ENCODE results near the gene MMP14.
"Not testable (repeated sequence)": the region's sequence is repeated elsewhere in the genome, so short reads cannot be mapped to it uniquely, and the experiment has no call there.

MMP14 gene

GRCh38 chr14:22842211-22843122 is 6.1 kb downstream of the MMP14 start:
- no peak for FAIRE-seq

DNA sequence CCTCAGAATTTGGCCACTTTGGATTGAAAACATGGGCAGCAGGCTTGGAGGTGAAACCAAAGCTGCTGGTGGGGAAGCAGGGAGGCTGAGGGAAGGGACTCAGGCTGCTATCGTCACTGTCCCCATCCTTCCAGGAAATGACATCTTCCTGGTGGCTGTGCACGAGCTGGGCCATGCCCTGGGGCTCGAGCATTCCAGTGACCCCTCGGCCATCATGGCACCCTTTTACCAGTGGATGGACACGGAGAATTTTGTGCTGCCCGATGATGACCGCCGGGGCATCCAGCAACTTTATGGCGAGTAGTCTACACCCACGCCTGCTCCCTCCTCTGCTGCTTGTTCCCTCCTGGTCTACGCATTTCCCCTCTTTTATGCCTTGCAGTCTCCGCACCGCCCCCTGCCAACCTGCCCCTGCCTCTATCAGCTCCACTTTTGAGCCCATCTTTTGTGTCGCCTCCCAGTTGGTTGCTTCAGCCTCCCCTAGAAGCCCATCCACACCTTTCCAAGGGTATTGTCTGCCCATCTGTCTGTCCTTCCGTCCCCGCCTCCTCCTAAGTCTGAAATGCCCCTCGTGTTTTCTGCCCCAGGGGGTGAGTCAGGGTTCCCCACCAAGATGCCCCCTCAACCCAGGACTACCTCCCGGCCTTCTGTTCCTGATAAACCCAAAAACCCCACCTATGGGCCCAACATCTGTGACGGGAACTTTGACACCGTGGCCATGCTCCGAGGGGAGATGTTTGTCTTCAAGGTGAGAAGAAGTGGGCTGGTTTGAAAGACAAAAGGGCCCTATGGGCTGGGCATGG is 6.9 kb downstream of the MMP14 start:
- FAIRE-seq = no peak

DNA sequence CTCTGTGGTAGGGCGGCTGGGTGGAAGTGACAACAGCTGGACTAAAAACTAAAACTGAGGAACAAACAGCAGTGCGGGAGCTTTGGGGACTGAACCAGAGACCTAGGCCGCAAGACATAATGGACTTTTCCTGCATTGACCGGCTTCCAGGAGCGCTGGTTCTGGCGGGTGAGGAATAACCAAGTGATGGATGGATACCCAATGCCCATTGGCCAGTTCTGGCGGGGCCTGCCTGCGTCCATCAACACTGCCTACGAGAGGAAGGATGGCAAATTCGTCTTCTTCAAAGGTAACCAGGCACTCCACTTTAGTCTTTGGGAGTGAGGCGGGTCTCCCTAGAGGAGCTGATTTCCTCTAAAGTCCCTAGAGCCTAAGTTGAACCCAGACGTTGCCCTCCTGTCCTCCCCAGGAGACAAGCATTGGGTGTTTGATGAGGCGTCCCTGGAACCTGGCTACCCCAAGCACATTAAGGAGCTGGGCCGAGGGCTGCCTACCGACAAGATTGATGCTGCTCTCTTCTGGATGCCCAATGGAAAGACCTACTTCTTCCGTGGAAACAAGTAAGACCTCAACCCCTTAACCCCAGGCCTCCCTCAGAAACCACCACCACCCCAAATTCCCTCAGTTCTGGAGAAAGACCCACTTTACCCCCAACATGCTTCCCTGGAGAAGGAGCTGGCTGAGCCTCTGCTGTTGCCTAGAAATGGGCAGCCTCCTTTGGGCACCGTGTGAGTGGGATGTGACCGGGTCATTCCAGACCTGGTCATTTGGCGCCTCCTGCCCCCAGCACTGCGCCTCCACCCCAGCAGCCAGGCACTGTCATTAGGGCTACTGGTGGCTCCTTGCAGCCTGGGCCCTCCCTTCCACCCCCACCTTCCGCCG is 8.1 kb downstream of the MMP14 start:
- no peak for FAIRE-seq

- no peak for FAIRE-seq
These were observed 8.7 kb downstream of the MMP14 start for GRCh38 chr14:22845103-22845394.

DNA sequence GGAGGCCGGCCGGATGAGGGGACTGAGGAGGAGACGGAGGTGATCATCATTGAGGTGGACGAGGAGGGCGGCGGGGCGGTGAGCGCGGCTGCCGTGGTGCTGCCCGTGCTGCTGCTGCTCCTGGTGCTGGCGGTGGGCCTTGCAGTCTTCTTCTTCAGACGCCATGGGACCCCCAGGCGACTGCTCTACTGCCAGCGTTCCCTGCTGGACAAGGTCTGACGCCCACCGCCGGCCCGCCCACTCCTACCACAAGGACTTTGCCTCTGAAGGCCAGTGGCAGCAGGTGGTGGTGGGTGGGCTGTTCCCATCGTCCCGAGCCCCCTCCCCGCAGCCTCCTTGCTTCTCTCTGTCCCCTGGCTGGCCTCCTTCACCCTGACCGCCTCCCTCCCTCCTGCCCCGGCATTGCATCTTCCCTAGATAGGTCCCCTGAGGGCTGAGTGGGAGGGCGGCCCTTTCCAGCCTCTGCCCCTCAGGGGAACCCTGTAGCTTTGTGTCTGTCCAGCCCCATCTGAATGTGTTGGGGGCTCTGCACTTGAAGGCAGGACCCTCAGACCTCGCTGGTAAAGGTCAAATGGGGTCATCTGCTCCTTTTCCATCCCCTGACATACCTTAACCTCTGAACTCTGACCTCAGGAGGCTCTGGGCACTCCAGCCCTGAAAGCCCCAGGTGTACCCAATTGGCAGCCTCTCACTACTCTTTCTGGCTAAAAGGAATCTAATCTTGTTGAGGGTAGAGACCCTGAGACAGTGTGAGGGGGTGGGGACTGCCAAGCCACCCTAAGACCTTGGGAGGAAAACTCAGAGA is 9.6 kb downstream of the MMP14 start:
- FAIRE-seq = no peak

- FAIRE-seq = no peak
These were observed 10.5 kb downstream of the MMP14 start for GRCh38 chr14:22846811-22847307.

DNA sequence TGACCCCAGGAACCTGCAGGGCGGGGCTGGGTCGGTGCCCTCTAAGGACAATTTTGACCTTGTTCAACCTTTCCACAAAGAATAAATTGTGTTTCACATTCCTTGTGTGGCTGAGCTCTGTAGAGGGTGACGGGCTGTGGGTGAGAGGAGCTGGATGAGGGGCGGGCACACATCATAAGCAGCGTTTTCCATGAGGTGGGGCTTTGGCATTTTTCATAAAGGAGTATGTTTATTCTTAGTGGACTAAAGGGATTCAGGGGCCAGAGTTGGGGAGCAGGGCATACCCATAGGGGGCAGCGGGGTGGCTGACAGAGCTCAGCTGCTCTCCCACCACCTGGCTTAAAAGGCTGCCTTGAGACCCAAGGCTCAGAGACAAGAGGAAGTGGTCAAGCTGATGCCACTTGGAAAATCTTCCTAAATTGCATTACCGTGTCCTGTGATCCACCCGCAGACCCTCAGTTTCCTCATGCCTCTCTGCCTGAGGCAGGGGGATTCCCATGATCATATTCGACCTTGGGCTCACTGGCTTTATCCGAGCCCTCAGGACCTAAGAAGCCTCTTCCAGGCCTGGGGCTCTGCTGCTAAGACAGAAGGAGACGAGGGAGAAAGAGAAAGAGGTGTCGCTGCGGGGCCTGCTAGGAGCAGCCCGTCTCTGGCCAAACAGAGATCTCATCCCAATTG is 11.4 kb downstream of the MMP14 start:
- FAIRE-seq = no peak

DNA sequence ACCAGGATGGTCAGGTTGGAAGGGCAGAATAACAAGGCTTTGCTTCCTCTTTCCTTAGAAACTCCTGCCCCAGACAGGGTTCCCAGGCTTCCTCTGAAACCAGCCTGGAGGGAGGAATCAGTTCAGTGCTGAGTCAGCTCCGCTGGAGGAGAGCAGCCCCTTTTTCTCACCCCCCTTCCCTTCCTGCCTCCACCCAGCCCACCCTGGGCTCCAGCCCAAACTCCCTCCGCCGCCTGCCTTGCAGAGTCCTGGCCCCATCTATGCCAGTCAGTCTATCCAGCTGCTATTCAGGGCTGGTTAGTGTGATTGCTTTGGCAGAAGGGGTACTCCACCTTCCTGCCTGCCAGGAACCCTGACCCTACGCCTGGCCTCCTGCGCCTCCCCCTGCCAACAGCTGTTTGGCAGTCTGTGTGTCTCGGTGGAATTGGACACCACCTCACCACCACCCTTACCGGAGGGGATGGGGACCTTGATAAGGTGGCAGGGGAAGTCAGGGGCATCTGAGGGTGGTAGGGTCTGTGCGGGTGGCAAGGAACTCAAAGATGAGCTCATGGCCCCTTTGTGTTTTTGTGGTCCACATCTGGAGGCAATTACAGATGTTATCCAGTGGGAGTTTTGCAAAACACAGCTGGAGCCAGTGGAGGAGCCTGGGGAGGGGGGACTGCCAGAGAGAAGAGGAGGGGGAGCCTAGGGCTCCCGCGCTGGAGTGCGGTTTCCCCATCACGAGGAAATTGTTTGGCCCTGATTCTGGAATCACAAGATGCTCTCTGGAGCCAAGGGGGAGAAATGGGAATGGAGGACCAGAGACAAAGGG is 12.2 kb downstream of the MMP14 start:
- no peak for FAIRE-seq

GRCh38 chr14:22849212-22849819 is 12.9 kb downstream of the MMP14 start:
- FAIRE-seq = no peak

DNA sequence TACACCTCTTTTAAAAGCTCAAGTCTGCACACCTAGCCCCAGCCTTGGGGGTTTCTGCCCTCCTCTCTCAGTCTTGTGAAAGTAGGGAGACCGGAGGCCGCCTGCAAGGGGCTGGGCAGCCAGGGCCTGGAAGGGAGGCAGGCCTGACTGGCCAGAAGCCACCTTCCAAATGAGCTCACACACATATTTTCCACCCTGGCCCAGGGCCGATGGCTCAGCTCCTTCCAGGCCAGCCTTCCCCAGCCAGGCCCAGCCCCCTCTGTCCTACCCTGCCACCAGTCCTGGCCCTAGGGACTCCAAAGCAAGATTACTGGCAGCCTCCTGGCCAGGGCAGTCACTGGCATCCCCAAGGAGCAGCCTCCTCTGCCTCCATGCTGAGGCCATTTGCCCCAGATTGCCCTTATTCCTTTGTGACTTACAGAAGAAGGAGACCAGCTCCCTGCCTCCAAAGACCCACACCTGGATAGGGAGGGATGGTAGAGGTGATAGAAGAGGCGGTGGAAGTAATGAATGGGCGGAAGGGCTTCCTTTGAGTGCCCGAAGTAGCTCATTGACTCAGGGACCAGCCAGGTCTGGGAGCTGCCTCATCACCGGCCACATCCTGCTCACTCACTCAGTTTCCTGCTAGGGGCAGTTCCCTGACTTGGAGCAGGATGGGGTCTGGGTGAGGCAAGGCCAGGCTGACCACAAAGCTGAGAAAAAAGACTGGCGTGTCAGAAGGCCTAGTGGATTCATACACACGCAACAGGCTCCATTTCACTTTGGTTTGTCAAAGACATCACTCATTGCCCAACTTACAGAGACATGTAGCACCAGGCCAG is 14.8 kb downstream of the MMP14 start:
- FAIRE-seq = no peak

GRCh38 chr14:22852178-22852577 is 15.8 kb downstream of the MMP14 start:
- not testable (repeated sequence) for FAIRE-seq

- no peak for FAIRE-seq
These were observed 16.2 kb downstream of the MMP14 start for GRCh38 chr14:22852599-22852939.

GRCh38 chr14:22852940-22853767 is 16.8 kb downstream of the MMP14 start:
- no peak for FAIRE-seq

GRCh38 chr14:22854296-22854695 is 17.9 kb downstream of the MMP14 start:
- FAIRE-seq = not testable (repeated sequence)

DNA sequence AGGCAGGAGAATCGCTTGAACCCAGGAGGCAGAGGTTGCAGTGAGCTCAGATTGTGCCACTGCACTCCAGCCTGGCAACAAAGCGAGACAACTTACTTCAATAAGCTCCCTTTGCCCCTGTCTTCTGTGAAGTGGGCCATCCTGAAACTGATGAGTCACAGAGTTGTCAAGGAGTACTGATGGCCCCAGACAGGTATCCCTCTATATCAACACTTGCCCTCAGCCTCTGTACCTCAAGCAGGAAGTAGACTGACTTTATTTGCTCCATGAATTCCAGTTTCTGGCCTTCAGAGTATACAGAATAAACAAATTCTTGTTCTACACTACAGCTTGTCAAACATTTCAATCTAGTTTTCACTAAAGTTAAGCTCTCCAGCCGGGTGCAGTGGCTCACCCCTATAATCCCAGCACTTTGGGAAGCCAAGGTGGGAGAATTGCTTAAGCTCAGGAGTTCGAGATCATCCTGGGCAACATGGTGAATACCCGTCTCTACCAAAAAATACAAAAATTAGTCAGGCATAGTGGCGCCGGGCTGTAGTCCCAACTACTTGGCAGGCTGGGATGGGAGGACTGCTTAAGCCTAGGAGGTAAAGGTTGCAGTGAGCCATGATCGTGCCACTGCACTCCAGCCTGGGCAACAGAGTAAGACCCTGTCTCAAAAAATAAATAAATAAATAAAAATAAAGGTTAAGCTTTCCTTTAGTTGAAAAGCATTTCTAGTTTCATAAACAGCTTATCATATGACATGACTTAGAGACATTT is 18.8 kb downstream of the MMP14 start:
- FAIRE-seq = no peak

DNA sequence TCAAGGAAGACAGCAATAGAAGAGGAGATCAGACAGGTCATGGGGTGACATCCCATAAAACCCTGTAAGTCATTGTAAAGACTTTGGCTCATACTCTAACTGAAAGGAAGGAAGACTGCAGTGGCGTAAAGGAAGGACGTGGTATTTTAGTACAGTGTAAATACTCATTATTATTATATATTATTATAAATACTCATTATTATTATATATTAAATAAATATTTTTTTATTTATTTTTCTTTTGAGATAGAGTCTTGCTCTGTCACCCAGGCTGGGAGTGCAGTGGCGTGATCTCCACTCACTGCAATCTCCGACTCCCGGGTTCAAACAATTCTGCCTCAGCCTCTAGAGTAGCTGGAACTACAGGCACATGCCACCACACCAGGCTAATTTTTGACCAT is 20.0 kb downstream of the MMP14 start:
- no peak for FAIRE-seq

GRCh38 chr14:22860377-22860776 is 24.0 kb downstream of the MMP14 start:
- not testable (repeated sequence) for FAIRE-seq

DNA sequence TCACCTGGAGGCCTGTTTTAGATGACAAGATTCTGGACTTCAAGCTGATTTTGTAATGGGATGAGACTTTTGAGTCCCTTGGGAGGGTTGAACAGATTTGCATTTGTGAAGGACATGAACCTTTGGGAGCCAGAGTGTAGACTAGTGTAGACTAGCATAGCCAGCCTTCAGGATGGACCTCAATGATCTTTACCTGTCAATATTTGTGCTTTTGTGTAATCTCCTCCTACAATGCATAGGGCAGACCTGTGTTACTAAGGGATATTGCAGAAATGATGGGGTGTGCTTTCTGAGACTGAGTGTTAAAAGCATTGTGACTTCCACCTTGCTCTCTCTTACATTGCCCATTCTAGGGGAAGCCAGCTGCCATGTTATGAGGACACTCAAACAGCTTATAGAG is 25.3 kb downstream of the MMP14 start:
- no peak for FAIRE-seq
